SK-N-SH treated with all-trans-retinoic acid at 6 μM for 48 hours (cell line): ENCODE results near the gene CDH5.
A peak's percentile ranks its signal among the peaks of the same experiment; 100 is the strongest.

ENCODE experiments used
- ATAC-seq: fragments of 200-7000 bp; cut with Tn5 transposase; 3 replicates; pipeline ENCODE4 v1.9.1; 2020; ENCODE audit warnings: mild to moderate bottlenecking, moderate library complexity
- ARNTL ChIP-seq: fragments of 450-650 bp; formaldehyde crosslinking; IDR thresholded peaks from 2 replicates; pipeline ENCODE4 v1.5.0; 2020; ENCODE audit warnings: low read depth, mild to moderate bottlenecking, moderate library complexity, borderline replicate concordance
- BACH2 ChIP-seq: fragments of 250-450 bp; sonication (Bioruptor Pico); IDR thresholded peaks from 2 replicates; pipeline ENCODE4 v1.9.0; 2021; ENCODE audit warnings: mild to moderate bottlenecking, borderline replicate concordance
- CREB5 ChIP-seq: fragments of 250-450 bp; sonication (Bioruptor Pico); IDR thresholded peaks from 2 replicates; pipeline ENCODE4 v1.5.1; 2020; ENCODE audit warnings: low read depth, mild to moderate bottlenecking, moderate library complexity
- CSDC2 ChIP-seq: fragments of 250-450 bp; sonication (Bioruptor Pico); IDR thresholded peaks from 2 replicates; pipeline ENCODE4 v1.5.0; 2020; ENCODE audit warnings: mild to moderate bottlenecking, moderate library complexity
- CSRNP3 ChIP-seq: fragments of 250-450 bp; sonication (Bioruptor Pico); IDR thresholded peaks from 2 replicates; pipeline ENCODE4 v1.5.1; 2021; ENCODE audit warnings: mild to moderate bottlenecking, moderate library complexity
- ESRRG ChIP-seq: fragments of 250-450 bp; sonication (Bioruptor Pico); IDR thresholded peaks from 2 replicates; pipeline ENCODE4 v1.6.1; 2021; ENCODE audit warnings: mild to moderate bottlenecking
- GLIS3 ChIP-seq: fragments of 250-450 bp; sonication (Bioruptor Pico); IDR thresholded peaks from 2 replicates; pipeline ENCODE4 v1.5.0; 2020; ENCODE audit warnings: mild to moderate bottlenecking, moderate library complexity
- ISL1 ChIP-seq: fragments of 250-450 bp; sonication (Bioruptor Pico); IDR thresholded peaks from 2 replicates; pipeline ENCODE4 v2.1.2; 2022; ENCODE audit warnings: mild to moderate bottlenecking, moderate library complexity
- OSR1 ChIP-seq: fragments of 250-450 bp; sonication (Bioruptor Pico); IDR thresholded peaks from 2 replicates; pipeline ENCODE4 v1.8.0; 2022; ENCODE audit warnings: moderate library complexity, mild to moderate bottlenecking, inconsistent platforms
- PATZ1 ChIP-seq: fragments of 250-450 bp; sonication (Bioruptor Pico); IDR thresholded peaks from 2 replicates; pipeline ENCODE4 v1.8.0; 2020; ENCODE audit warnings: mild to moderate bottlenecking, moderate library complexity, borderline replicate concordance
- POU6F1 ChIP-seq: fragments of 250-450 bp; sonication (Bioruptor Pico); IDR thresholded peaks from 2 replicates; pipeline ENCODE4 v1.8.0; 2021; ENCODE audit warnings: low read depth, mild to moderate bottlenecking, moderate library complexity, borderline replicate concordance
- RARB ChIP-seq: fragments of 250-450 bp; sonication (Bioruptor Pico); IDR thresholded peaks from 2 replicates; pipeline ENCODE4 v1.8.0; 2021; ENCODE audit warnings: mild to moderate bottlenecking, moderate library complexity
- SNAI2 ChIP-seq: fragments of 250-450 bp; sonication (Bioruptor Pico); IDR thresholded peaks from 2 replicates; pipeline ENCODE4 v1.5.0; 2020; ENCODE audit warnings: mild to moderate bottlenecking, moderate library complexity
- TSHZ2 ChIP-seq: fragments of 250-450 bp; sonication (Bioruptor Pico); IDR thresholded peaks from 2 replicates; pipeline ENCODE4 v1.5.0; 2020; ENCODE audit warnings: mild to moderate bottlenecking, moderate library complexity
- ZC3H10 ChIP-seq: fragments of 250-450 bp; sonication (Bioruptor Pico); IDR thresholded peaks from 2 replicates; pipeline ENCODE4 v1.5.1; 2021; ENCODE audit warnings: mild to moderate bottlenecking, moderate library complexity
- ZFP3 ChIP-seq: fragments of 250-450 bp; sonication (Bioruptor Pico); IDR thresholded peaks from 2 replicates; pipeline ENCODE4 v1.5.0; 2020; ENCODE audit warnings: mild to moderate bottlenecking, moderate library complexity
- ZFP30 ChIP-seq: fragments of 450-650 bp; formaldehyde crosslinking; IDR thresholded peaks from 2 replicates; pipeline ENCODE4 v1.5.0; 2022; ENCODE audit warnings: mild to moderate bottlenecking, moderate library complexity
- ZNF70 ChIP-seq: fragments of 450-650 bp; formaldehyde crosslinking; IDR thresholded peaks from 2 replicates; pipeline ENCODE4 v1.5.0; 2020; ENCODE audit warnings: mild to moderate bottlenecking, moderate library complexity
- ZNF8 ChIP-seq: fragments of 450-650 bp; formaldehyde crosslinking; IDR thresholded peaks from 2 replicates; pipeline ENCODE4 v1.5.0; 2020; ENCODE audit warnings: mild to moderate bottlenecking, moderate library complexity

The CDH5 gene

GRCh38 chr16:66322174-66322573 lies 44.3 kb upstream of the CDH5 start:
- no peak for TF ChIP-seq ISL1 (CRISPR knock-in tag)
- no peak for TF ChIP-seq ZNF70 (CRISPR knock-in tag)
- no peak for TF ChIP-seq CSDC2 (CRISPR knock-in tag)
- TF ChIP-seq GLIS3 (CRISPR knock-in tag): no peak
- no peak for TF ChIP-seq ARNTL (CRISPR knock-in tag)
- no peak for TF ChIP-seq ZFP30 (CRISPR knock-in tag)
- no peak for TF ChIP-seq TSHZ2
- TF ChIP-seq OSR1 (CRISPR knock-in tag): no peak
- TF ChIP-seq POU6F1 (CRISPR knock-in tag): no peak
- TF ChIP-seq PATZ1 (CRISPR knock-in tag): no peak
- no peak for TF ChIP-seq ESRRG (CRISPR knock-in tag)
- TF ChIP-seq BACH2 (CRISPR knock-in tag): no peak
- no peak for TF ChIP-seq CREB5 (CRISPR knock-in tag)
- no peak for TF ChIP-seq ZFP3 (CRISPR knock-in tag)
- TF ChIP-seq RARB (CRISPR knock-in tag): no peak
- no peak for TF ChIP-seq ZNF8 (CRISPR knock-in tag)
- no peak for TF ChIP-seq SNAI2
- no peak for TF ChIP-seq CSRNP3
- TF ChIP-seq ZC3H10 (CRISPR knock-in tag): no peak
- ATAC-seq: no peak

- peak; percentile 94 for ATAC-seq
- TF ChIP-seq ARNTL (CRISPR knock-in tag) (no peak), ZNF8 (CRISPR knock-in tag) (no peak), ZC3H10 (CRISPR knock-in tag) (no peak), ZFP30 (CRISPR knock-in tag) (no peak), SNAI2 (no peak), ZFP3 (CRISPR knock-in tag) (no peak), PATZ1 (CRISPR knock-in tag) (no peak)
Measured at GRCh38 chr16:66324815-66325515, 41.5 kb upstream of the CDH5 start.
